HCT116 (cell line): Measurements from ENCODE around the gene TRDN.

ENCODE experiments used
- CBX3 ChIP-seq: IDR thresholded peaks from 2 replicates; pipeline ENCODE4 v1.6.1; 2012; ENCODE audit warnings: low read depth
- EGR1 ChIP-seq: IDR thresholded peaks from 2 replicates; pipeline ENCODE4 v1.6.1; 2012; ENCODE audit warnings: low read depth
- ELF1 ChIP-seq: IDR thresholded peaks from 2 replicates; pipeline ENCODE4 v1.6.1; 2012; ENCODE audit warnings: low read depth, borderline replicate concordance
- EZH2phosphoT487 ChIP-seq: fragments of 200-600 bp; IDR thresholded peaks from 2 replicates; pipeline ENCODE4 v1.6.1; 2018; ENCODE audit warnings: antibody characterized with exemption, borderline replicate concordance
- POLR2A ChIP-seq: IDR thresholded peaks from 2 replicates; pipeline ENCODE4 v1.7.0; 2011; ENCODE audit warnings: borderline replicate concordance; ENCODE audit not compliant: insufficient read depth, insufficient read length; ENCODE audit errors: extremely low read depth
- POLR2AphosphoS5 ChIP-seq: IDR thresholded peaks from 2 replicates; pipeline ENCODE4 v1.6.1; 2011; ENCODE audit warnings: mild to moderate bottlenecking, low read depth, low read length, moderate library complexity
- ZNF274 ChIP-seq: fragments of 200-500 bp; sonication (Bioruptor generic); IDR thresholded peaks from 2 replicates; pipeline ENCODE4 v1.6.1; 2014; ENCODE audit warnings: mild to moderate bottlenecking, low read depth, low read length, inconsistent platforms
- TF ChIP-seq, protein P1 (sequence below): IDR thresholded peaks from 2 replicates; pipeline ENCODE4 v1.6.1; 2011; ENCODE audit warnings: mild to moderate bottlenecking, low read length, moderate library complexity; ENCODE audit not compliant: insufficient replicate concordance; ENCODE audit errors: extremely low read depth
- TF ChIP-seq, protein P2 (sequence below), 3 experiments: fragments of 200-600 bp in 1 of 3; sonication (generic) in 1 of 3; IDR thresholded peaks in 2 of 3; conservative IDR thresholded peaks in 1 of 3; 2 replicates each; pipeline ENCODE4 v1.5.1; 2012 to 2017; ENCODE audit warnings: low read depth in 2 of 3, low read length in 2 of 3, antibody characterized with exemption in 1 of 3, borderline replicate concordance in 1 of 3, control low read depth in 1 of 3, mild to moderate bottlenecking in 1 of 3, mixed read lengths in 1 of 3, mixed run types in 1 of 3, moderate library complexity in 1 of 3; ENCODE audit not compliant: insufficient read depth in 1 of 3

DNA sequence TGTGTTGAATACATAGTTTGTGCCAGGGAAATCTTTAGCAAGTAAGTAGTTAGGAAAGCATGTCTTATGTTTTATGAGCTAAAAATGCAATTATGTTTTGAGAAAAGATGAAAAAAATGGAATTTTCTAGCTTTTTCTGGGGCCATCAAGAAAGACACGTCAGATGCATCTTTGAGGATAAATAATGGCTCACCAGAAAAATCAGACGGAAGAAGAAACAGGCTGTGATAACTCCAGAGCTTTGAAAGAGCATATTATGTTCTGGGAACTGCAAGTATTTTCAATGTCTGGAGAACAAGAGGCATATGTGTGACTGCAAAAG lies 467.0 kb downstream of the TRDN start:
- TF ChIP-seq, protein P1, sequence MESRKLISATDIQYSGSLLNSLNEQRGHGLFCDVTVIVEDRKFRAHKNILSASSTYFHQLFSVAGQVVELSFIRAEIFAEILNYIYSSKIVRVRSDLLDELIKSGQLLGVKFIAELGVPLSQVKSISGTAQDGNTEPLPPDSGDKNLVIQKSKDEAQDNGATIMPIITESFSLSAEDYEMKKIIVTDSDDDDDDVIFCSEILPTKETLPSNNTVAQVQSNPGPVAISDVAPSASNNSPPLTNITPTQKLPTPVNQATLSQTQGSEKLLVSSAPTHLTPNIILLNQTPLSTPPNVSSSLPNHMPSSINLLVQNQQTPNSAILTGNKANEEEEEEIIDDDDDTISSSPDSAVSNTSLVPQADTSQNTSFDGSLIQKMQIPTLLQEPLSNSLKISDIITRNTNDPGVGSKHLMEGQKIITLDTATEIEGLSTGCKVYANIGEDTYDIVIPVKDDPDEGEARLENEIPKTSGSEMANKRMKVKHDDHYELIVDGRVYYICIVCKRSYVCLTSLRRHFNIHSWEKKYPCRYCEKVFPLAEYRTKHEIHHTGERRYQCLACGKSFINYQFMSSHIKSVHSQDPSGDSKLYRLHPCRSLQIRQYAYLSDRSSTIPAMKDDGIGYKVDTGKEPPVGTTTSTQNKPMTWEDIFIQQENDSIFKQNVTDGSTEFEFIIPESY: no peak
- TF ChIP-seq, protein P2, sequence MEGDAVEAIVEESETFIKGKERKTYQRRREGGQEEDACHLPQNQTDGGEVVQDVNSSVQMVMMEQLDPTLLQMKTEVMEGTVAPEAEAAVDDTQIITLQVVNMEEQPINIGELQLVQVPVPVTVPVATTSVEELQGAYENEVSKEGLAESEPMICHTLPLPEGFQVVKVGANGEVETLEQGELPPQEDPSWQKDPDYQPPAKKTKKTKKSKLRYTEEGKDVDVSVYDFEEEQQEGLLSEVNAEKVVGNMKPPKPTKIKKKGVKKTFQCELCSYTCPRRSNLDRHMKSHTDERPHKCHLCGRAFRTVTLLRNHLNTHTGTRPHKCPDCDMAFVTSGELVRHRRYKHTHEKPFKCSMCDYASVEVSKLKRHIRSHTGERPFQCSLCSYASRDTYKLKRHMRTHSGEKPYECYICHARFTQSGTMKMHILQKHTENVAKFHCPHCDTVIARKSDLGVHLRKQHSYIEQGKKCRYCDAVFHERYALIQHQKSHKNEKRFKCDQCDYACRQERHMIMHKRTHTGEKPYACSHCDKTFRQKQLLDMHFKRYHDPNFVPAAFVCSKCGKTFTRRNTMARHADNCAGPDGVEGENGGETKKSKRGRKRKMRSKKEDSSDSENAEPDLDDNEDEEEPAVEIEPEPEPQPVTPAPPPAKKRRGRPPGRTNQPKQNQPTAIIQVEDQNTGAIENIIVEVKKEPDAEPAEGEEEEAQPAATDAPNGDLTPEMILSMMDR (IDR thresholded peaks at IDR 0.05 in 2 of 3, conservative IDR thresholded peaks at IDR 0.05 in 1 of 3; ENCODE audit: borderline replicate concordance in 1 of 3, insufficient read depth in 1 of 3, low read depth in 2 of 3, low read length in 2 of 3): no peak
- TF ChIP-seq EGR1: no peak
- no peak for TF ChIP-seq POLR2AphosphoS5
- TF ChIP-seq ELF1: no peak
- no peak for TF ChIP-seq ZNF274
- no peak for TF ChIP-seq EZH2phosphoT487
- TF ChIP-seq CBX3: no peak
- TF ChIP-seq POLR2A: no peak
